GM13977 (cell line): ENCODE data around the gene ITGB3.

Experiments
- DNase-seq: peaks from one replicate; pipeline ENCODE4 v3.0.0; 2012; ENCODE audit warnings: low spot score
- CTCF ChIP-seq: IDR thresholded peaks from 2 replicates; pipeline ENCODE4 v1.5.1; 2012; ENCODE audit warnings: mild to moderate bottlenecking, control low read depth; ENCODE audit not compliant: insufficient read depth; ENCODE audit errors: extremely low read depth, missing control alignments
- in situ Hi-C: fragments of 300-500 bp; cut with MboI; formaldehyde crosslinking; loops from one replicate; pipeline ENCODE4 v1.12.0; 2022; ENCODE audit warnings: low sequenced_read_pairs, low pct_unique_long_range_greater_than_20kb, mixed read lengths, inconsistent platforms; ENCODE audit not compliant: unreplicated experiment

ITGB3 gene

GRCh38 chr17:47315451-47316266, 62.0 kb downstream of the ITGB3 start:
- in situ Hi-C loops, result loop anchor here (10.0 kb wide), 1 partner anchor 81 kb away; no protein-coding TSS in a partner anchor
- DNase-seq, result peak; percentile 66
- peak; percentile 86 for TF ChIP-seq CTCF

- TF ChIP-seq CTCF, result no peak
- in situ Hi-C loops, result loop anchor here (10.0 kb wide), 1 partner anchor 82 kb away; no protein-coding TSS in a partner anchor
- no peak for DNase-seq
Measured at GRCh38 chr17:47316311-47316710, 62.7 kb downstream of the ITGB3 start.

GRCh38 chr17:47317119-47317518, 63.5 kb downstream of the ITGB3 start:
- TF ChIP-seq CTCF, result no peak
- DNase-seq, result no peak
- in situ Hi-C loops, result loop anchor here (10.0 kb wide), 1 partner anchor 82 kb away; no protein-coding TSS in a partner anchor

GRCh38 chr17:47318197-47318918, 64.7 kb downstream of the ITGB3 start:
- in situ Hi-C loops, result loop anchor here (10.0 kb wide), 1 partner anchor 84 kb away; no protein-coding TSS in a partner anchor
- peak; percentile 26 for TF ChIP-seq CTCF
- no peak for DNase-seq

- no peak for TF ChIP-seq CTCF
- in situ Hi-C loops, result no loop called here
- DNase-seq, result no peak
Measured at GRCh38 chr17:47320879-47321502, 67.4 kb downstream of the ITGB3 start.

GRCh38 chr17:47323382-47324223, 70.0 kb downstream of the ITGB3 start, which contains the start of gene EFCAB13:
Gene EFCAB13 (plus strand): TSS chr17:47323955. CDS start chr17:47328354, 4,399 bp downstream.
- peak; percentile 21 for TF ChIP-seq CTCF
- peak; percentile 90 for DNase-seq
- in situ Hi-C loops, result no loop called here
